ENCODE results near the gene HGS. TPM values are rescaled to one million over a fixed set of nuclear protein-coding genes. Genes with fewer than 3 reads are reported as not detected.

HGS gene
- total and polyA plus RNA-seq, 2 donors (not counting 3 experiments of a cell fraction or from before 2014, with no cell fraction given) = 166 to 191 TPM

DNA sequence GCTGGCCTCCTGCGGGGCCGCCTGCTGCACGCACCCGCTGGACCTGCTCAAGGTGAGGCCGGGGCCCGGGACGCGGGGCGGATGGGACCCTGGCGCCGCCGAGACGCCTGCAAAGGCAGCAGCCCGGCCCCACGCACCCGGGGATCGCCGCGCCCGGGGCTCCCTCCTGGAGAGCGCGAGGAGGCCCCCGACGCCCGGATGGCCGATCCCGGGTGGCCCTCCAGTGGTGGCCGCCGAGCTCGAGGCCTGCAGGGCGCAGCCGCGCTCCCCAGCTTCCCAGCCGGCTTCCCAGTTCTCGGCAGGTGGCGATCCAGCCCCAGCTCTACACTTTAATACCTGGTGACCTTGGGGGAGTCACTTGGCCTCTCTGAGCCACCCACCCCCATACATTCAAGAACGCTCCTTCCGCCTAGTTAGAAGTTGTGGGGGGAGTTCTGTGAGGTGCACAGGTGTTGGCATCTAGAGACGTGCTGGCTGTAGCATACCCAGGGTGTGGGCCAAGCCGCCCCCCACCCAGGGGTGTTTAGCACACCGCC, 28.7 kb downstream of the HGS start:
- H3K27me3 ChIP-seq (ENCODE audit: control insufficient read depth in 2 of 2, insufficient read depth in 2 of 2, low read length in 2 of 2) = no peaks in the 10 kb centered on the region
- dilution Hi-C loops (cut with MboI; ENCODE audit: extremely low pct_ligation_motif_present, low sequenced_read_pairs) (no loop called here), intact Hi-C loops (cut with micrococcal nuclease) (loop anchor here (1.0 kb wide), 1 partner anchor 9 kb away; the partner anchor contains the start of gene MRPL12)
- H3K9me1 ChIP-seq (replicated peaks; ENCODE audit: control insufficient read depth, extremely low read depth, insufficient read depth, low read length) = no peaks in the 10 kb centered on the region
- H2AFZ ChIP-seq (ENCODE audit: low read depth, low read length) = peak overlapping the region; percentile 51
- peak overlapping the region; percentile 17 for H3K9ac ChIP-seq (replicated peaks; ENCODE audit: extremely low read depth, insufficient read depth, low read length)
- POLR2A ChIA-PET = interaction anchor here (0.6 kb wide), 2 partner anchors 136 to 213 kb away, joined by 4 to 9 read pairs; no protein-coding TSS in a partner anchor
- CTCF ChIA-PET = interaction anchor here (0.9 to 1.6 kb wide), 2 partner anchors 9 to 22 kb away, joined by 3 to 6 read pairs; partner anchors contain the start of gene MRPL12
- H3K4me2 ChIP-seq (ENCODE audit: insufficient read depth, low read length) = peak overlapping the region; percentile 76
- H3K79me2 ChIP-seq (ENCODE audit: control insufficient read depth, insufficient read depth, low read length) = no peaks in the 10 kb centered on the region
- no peaks in the 10 kb centered on the region for H3K9me3 ChIP-seq (replicated peaks; ENCODE audit: control insufficient read depth, insufficient read depth, low read length)
- DNase-seq (ENCODE audit: low read depth, low spot score) (no peak), FAIRE-seq (no peak)
- H3K4me3 ChIP-seq (replicated peaks in 1 of 3; ENCODE audit: insufficient read depth in 1 of 3, low read depth in 1 of 3, low read length in 3 of 3) = peak overlapping the region; percentile 51 to 61 (median 56)
- no TSS peak for BruUV-seq (replicated peaks)
- H4K20me1 ChIP-seq (replicated peaks; ENCODE audit: control insufficient read depth, extremely low read depth, insufficient read depth, low read length) = no peaks in the 10 kb centered on the region
- H3K27ac ChIP-seq (ENCODE audit: insufficient read depth, low read depth, low read length) = no peak overlapping the region
- peaks cover 18% of the 10 kb centered on the region for H3K4me1 ChIP-seq (ENCODE audit: control insufficient read depth, extremely low read depth, insufficient read depth, low read length)
- TF ChIP-seq CTCF (IDR thresholded peaks at IDR 0.05; ENCODE audit: extremely low read depth in 1 of 2, insufficient read depth in 1 of 2, low read depth in 1 of 2, low read length in 2 of 2) (peak in 1 of 2 donors; percentile 34), MAX (IDR thresholded peaks at IDR 0.05; ENCODE audit: insufficient read depth, insufficient read length) (no peak)
- peaks cover 0 to under 1% of the 10 kb centered on the region in 2 experiments for H3K36me3 ChIP-seq (ENCODE audit: control insufficient read depth in 2 of 2, extremely low read depth in 1 of 2, insufficient read depth in 2 of 2, low read length in 2 of 2)

- no peaks in the 10 kb centered on the region for H3K9me1 ChIP-seq (replicated peaks; ENCODE audit: control insufficient read depth, extremely low read depth, insufficient read depth, low read length)
- peak overlapping the region; percentile 17 for H3K9ac ChIP-seq (replicated peaks; ENCODE audit: extremely low read depth, insufficient read depth, low read length)
- dilution Hi-C loops (cut with MboI; ENCODE audit: extremely low pct_ligation_motif_present, low sequenced_read_pairs) (no loop called here), intact Hi-C loops (cut with micrococcal nuclease) (no loop called here)
- peak overlapping the region; percentile 76 for H3K4me2 ChIP-seq (ENCODE audit: insufficient read depth, low read length)
- BruUV-seq (replicated peaks) = no TSS peak
- no peak for FAIRE-seq
- no peaks in the 10 kb centered on the region for H4K20me1 ChIP-seq (replicated peaks; ENCODE audit: control insufficient read depth, extremely low read depth, insufficient read depth, low read length)
- no peaks in the 10 kb centered on the region for H3K36me3 ChIP-seq (ENCODE audit: control insufficient read depth in 2 of 2, extremely low read depth in 1 of 2, insufficient read depth in 2 of 2, low read length in 2 of 2)
- CTCF ChIA-PET = interaction anchor here (0.9 to 1.6 kb wide), 2 partner anchors 10 to 22 kb away, joined by 3 to 6 read pairs; partner anchors contain the start of gene MRPL12
- POLR2A ChIA-PET = interaction anchor here (0.6 kb wide), 2 partner anchors 136 to 213 kb away, joined by 4 to 9 read pairs; no protein-coding TSS in a partner anchor
- H3K27ac ChIP-seq (ENCODE audit: insufficient read depth, low read depth, low read length) = no peak overlapping the region
- no peak for DNase-seq (ENCODE audit: low read depth, low spot score)
- no peaks in the 10 kb centered on the region for H3K79me2 ChIP-seq (ENCODE audit: control insufficient read depth, insufficient read depth, low read length)
- no peaks in the 10 kb centered on the region for H3K27me3 ChIP-seq (ENCODE audit: control insufficient read depth in 2 of 2, insufficient read depth in 2 of 2, low read length in 2 of 2)
- peak overlapping the region in 2 of 3 experiments; percentile 56 to 61 for H3K4me3 ChIP-seq (replicated peaks in 1 of 3; ENCODE audit: insufficient read depth in 1 of 3, low read depth in 1 of 3, low read length in 3 of 3)
- TF ChIP-seq GATA2 (IDR thresholded peaks at IDR 0.05; ENCODE audit: insufficient read depth, insufficient read length, low read depth, low read length) (no peak), FOS (IDR thresholded peaks at IDR 0.05; ENCODE audit: borderline replicate concordance, insufficient read depth, low read length) (no peak), POLR2A (IDR thresholded peaks at IDR 0.05; ENCODE audit: low read depth, low read length) (no peak), CTCF (IDR thresholded peaks at IDR 0.05; ENCODE audit: extremely low read depth in 1 of 2, insufficient read depth in 1 of 2, low read depth in 1 of 2, low read length in 2 of 2) (no peak), MYC (IDR thresholded peaks at IDR 0.05; ENCODE audit: low read depth, low read length) (no peak), EZH2 (IDR thresholded peaks at IDR 0.05; ENCODE audit: borderline replicate concordance, low read depth, low read length, severe bottlenecking) (no peak), MAX (IDR thresholded peaks at IDR 0.05; ENCODE audit: insufficient read depth, insufficient read length) (no peak), POLR2AphosphoS5 (IDR thresholded peaks at IDR 0.05; ENCODE audit: insufficient read depth, low read depth, low read length) (no peak), JUN (IDR thresholded peaks at IDR 0.05; ENCODE audit: borderline replicate concordance, insufficient read depth, insufficient read length, low read depth) (no peak)
- H3K9me3 ChIP-seq (replicated peaks; ENCODE audit: control insufficient read depth, insufficient read depth, low read length) = no peaks in the 10 kb centered on the region
- no peak overlapping the region for H2AFZ ChIP-seq (ENCODE audit: low read depth, low read length)
- H3K4me1 ChIP-seq (ENCODE audit: control insufficient read depth, extremely low read depth, insufficient read depth, low read length) = peaks cover 18% of the 10 kb centered on the region
Observed at GRCh38 chr17:81713004-81713555, 29.3 kb downstream of the HGS start.

Data from endothelial cell of umbilical vein (primary cell).